PC-9 (cell line): ENCODE data around the gene PITPNM3. TPM values are rescaled to one million over a fixed set of nuclear protein-coding genes. Genes with fewer than 3 reads are reported as not detected.

Source experiments
- BruUV-seq: library from RNA; stranded (reverse); fragments of 400-500 nt; replicated peaks from 2 replicates; lab custom pipeline; 2021; lab: Mats Ljungman, UMichigan
- CTCF ChIA-PET: fragments of 300-600 bp; sonication (Branson Sonifier 250); formaldehyde crosslinking; loops from one replicate; lab custom pipeline; 2022; ENCODE audit warnings: antibody characterized with exemption; lab: Charles Lee
- POLR2A ChIA-PET: fragments of 300-600 bp; sonication (Branson Sonifier 250); formaldehyde crosslinking; loops from one replicate; lab custom pipeline; 2022; ENCODE audit warnings: antibody characterized with exemption; ENCODE audit not compliant: unreplicated experiment; lab: Charles Lee
- DNase-seq, 2 experiments: peaks; one replicate each; pipeline versions ENCODE4 v3.0.0 to v3.0.0-alpha.2; 2015 to 2022; ENCODE audit warnings: mixed read lengths in 1 of 2
- H2AFZ ChIP-seq: fragments of 200-600 bp; sonication (generic); 2 replicates; pipeline ENCODE4 v1.8.1; 2017; ENCODE audit warnings: antibody characterized with exemption
- H3F3A ChIP-seq: fragments of 200-600 bp; sonication (generic); 2 replicates; pipeline ENCODE4 v1.8.1; 2017; ENCODE audit warnings: antibody characterized with exemption, mild to moderate bottlenecking, low read depth; ENCODE audit not compliant: insufficient read depth
- H3K27ac ChIP-seq: fragments of 200-600 bp; sonication (generic); 2 replicates; pipeline ENCODE4 v1.6.1; 2016; ENCODE audit warnings: mixed run types
- H3K27me3 ChIP-seq: fragments of 200-600 bp; sonication (generic); 2 replicates; pipeline ENCODE4 v1.6.1; 2016; ENCODE audit warnings: low read depth, mixed run types; ENCODE audit not compliant: insufficient read depth
- H3K36me3 ChIP-seq: fragments of 200-600 bp; sonication (generic); 2 replicates; pipeline ENCODE4 v1.6.1; 2016; ENCODE audit warnings: low read depth, mixed run types
- H3K4me1 ChIP-seq: fragments of 200-600 bp; sonication (generic); replicated peaks from 2 replicates; pipeline ENCODE4 v1.6.1; 2016; ENCODE audit warnings: mixed run types; ENCODE audit not compliant: insufficient read depth
- H3K4me2 ChIP-seq: fragments of 200-600 bp; sonication (generic); 2 replicates; pipeline ENCODE4 v1.6.1; 2017; ENCODE audit warnings: mixed run types
- H3K4me3 ChIP-seq: fragments of 200-600 bp; sonication (generic); 2 replicates; pipeline ENCODE4 v1.6.1; 2016; ENCODE audit warnings: mixed run types
- H3K79me2 ChIP-seq: fragments of 200-600 bp; sonication (generic); 2 replicates; pipeline ENCODE4 v1.6.1; 2017; ENCODE audit warnings: low read depth, mixed run types
- H3K9me2 ChIP-seq: fragments of 200-600 bp; sonication (generic); 2 replicates; pipeline ENCODE4 v1.8.1; 2017; ENCODE audit warnings: mild to moderate bottlenecking; ENCODE audit not compliant: insufficient read depth
- H3K9me3 ChIP-seq: fragments of 200-600 bp; sonication (generic); 2 replicates; pipeline ENCODE4 v1.8.1; 2016; ENCODE audit warnings: low read depth; ENCODE audit not compliant: insufficient read depth
- H4K20me1 ChIP-seq: fragments of 200-600 bp; sonication (generic); 2 replicates; pipeline ENCODE4 v1.8.1; 2017; ENCODE audit not compliant: insufficient read depth
- CTCF ChIP-seq: fragments of 200-600 bp; sonication (generic); conservative IDR thresholded peaks from 2 replicates; pipeline ENCODE4 v1.6.1; 2017; ENCODE audit warnings: mixed run types, antibody characterized with exemption, mild to moderate bottlenecking, moderate library complexity
- EZH2 ChIP-seq: fragments of 200-600 bp; sonication (generic); IDR thresholded peaks from 2 replicates; pipeline ENCODE4 v1.8.0; 2017; ENCODE audit warnings: antibody characterized with exemption, low read depth
- intact Hi-C: fragments of 100-400 bp; cut with micrococcal nuclease; formaldehyde crosslinking; loops from one replicate; pipeline ENCODE4 v1.10.0; 2022; ENCODE audit not compliant: unreplicated experiment
- total RNA-seq: library from RNA; stranded (reverse); gene quantifications from 2 replicates; pipeline ENCODE4 v1.2.3, GENCODE V29; 2021

The PITPNM3 gene
- total RNA-seq, 1 experiment from 2014 or later: 16.9 TPM

GRCh38 chr17:6543079-6544010 is 13.0 kb downstream of the PITPNM3 start:
- intact Hi-C loops: no loop called here
- Histone ChIP-seq H3K4me3 (no peak overlapping the region), H3K9me2 (no peaks in the 10 kb centered on the region), H2AFZ (no peak overlapping the region), H3F3A (no peaks in the 10 kb centered on the region), H4K20me1 (no peaks in the 10 kb centered on the region), H3K27me3 (no peaks in the 10 kb centered on the region), H3K36me3 (no peaks in the 10 kb centered on the region), H3K9me3 (no peaks in the 10 kb centered on the region), H3K79me2 (no peaks in the 10 kb centered on the region), H3K4me1 (no peaks in the 10 kb centered on the region), H3K4me2 (no peak overlapping the region), H3K27ac (no peak overlapping the region)
- BruUV-seq: no TSS peak
- POLR2A ChIA-PET: interaction anchor here (0.6 kb wide), 1 partner anchor 1272 kb away, joined by 5 read pairs; no protein-coding TSS in a partner anchor
- TF ChIP-seq EZH2: no peak
- no peak for TF ChIP-seq CTCF
- CTCF ChIA-PET: no interaction called here
- no peak for DNase-seq

GRCh38 chr17:6542577-6542976 is 13.8 kb downstream of the PITPNM3 start:
- Histone ChIP-seq H3K27ac (no peak overlapping the region), H3K4me2 (no peak overlapping the region), H3K4me3 (no peak overlapping the region), H3K36me3 (no peaks in the 10 kb centered on the region), H3K27me3 (no peaks in the 10 kb centered on the region), H3F3A (no peaks in the 10 kb centered on the region), H4K20me1 (no peaks in the 10 kb centered on the region), H3K9me3 (no peaks in the 10 kb centered on the region), H2AFZ (no peak overlapping the region), H3K4me1 (no peaks in the 10 kb centered on the region), H3K79me2 (no peaks in the 10 kb centered on the region), H3K9me2 (no peaks in the 10 kb centered on the region)
- TF ChIP-seq CTCF (no peak), EZH2 (no peak)
- ChIA-PET POLR2A (no interaction called here), CTCF (no interaction called here)
- no TSS peak for BruUV-seq
- intact Hi-C loops: no loop called here
- DNase-seq: no peak

- Histone ChIP-seq H3K4me1 (no peaks in the 10 kb centered on the region), H3K27me3 (no peaks in the 10 kb centered on the region), H3F3A (no peaks in the 10 kb centered on the region), H3K9me2 (no peaks in the 10 kb centered on the region), H3K4me3 (no peak overlapping the region), H2AFZ (no peak overlapping the region), H3K27ac (no peak overlapping the region), H4K20me1 (no peaks in the 10 kb centered on the region), H3K36me3 (no peaks in the 10 kb centered on the region), H3K4me2 (no peak overlapping the region), H3K79me2 (no peaks in the 10 kb centered on the region), H3K9me3 (no peaks in the 10 kb centered on the region)
- ChIA-PET CTCF (no interaction called here), POLR2A (no interaction called here)
- intact Hi-C loops: no loop called here
- no peak for DNase-seq
- BruUV-seq: no TSS peak
- TF ChIP-seq EZH2: no peak
- no peak for TF ChIP-seq CTCF
Measured at GRCh38 chr17:6541886-6542285, 14.5 kb downstream of the PITPNM3 start.
